ENCODE data around the gene C10orf67. TPM values are rescaled to one million over a fixed set of nuclear protein-coding genes. Genes with fewer than 3 reads are reported as not detected.

The C10orf67 gene
- not detected in 2 replicates for total RNA-seq (2014; rRNA removed; shearing (Covaris generic))
- 0.16 TPM in 2 replicates for polyA plus RNA-seq (2016; fragmentation: Nextera tagmentation; extraction: Ambion mirVana)
- long read RNA-seq, partial matches to known transcripts, result 0 of 1 reads
- long read RNA-seq, other reads (novel, unspliced or antisense), result 1 of 1 reads

- H3K27me3 ChIP-seq (ENCODE audit: insufficient read depth), result peaks cover 32% of the 10 kb centered on the region
- Mint-ChIP-seq H3K27me3 (ENCODE audit: insufficient read depth, low read depth, poor library complexity) (peaks cover 11% of the 10 kb centered on the region), H3K4me1 (peaks cover 8% of the 10 kb centered on the region; the same call in 2 of the 3 replicates), H3K9me3 (no peaks in the 10 kb centered on the region), H3K36me3 (ENCODE audit: low read depth) (no peaks in the 10 kb centered on the region), H3K4me3 (peak within 1 kb of the TSS; percentile 90), H3K27ac (no peak within 1 kb of the TSS)
- no peaks in the 10 kb centered on the region for H3K79me2 ChIP-seq (replicated peaks; ENCODE audit: insufficient read depth)
- no peaks in the 10 kb centered on the region for H4K20me1 ChIP-seq (replicated peaks; ENCODE audit: insufficient read depth)
- H3K4me2 ChIP-seq, result peak within 1 kb of the TSS; percentile 95
- no peak within 1 kb of the TSS for H3K27ac ChIP-seq (ENCODE audit: low read depth)
- DNase-seq (ENCODE audit: low spot score) (peak; percentile 80), ATAC-seq (peak; percentile 78)
- H3F3A ChIP-seq (replicated peaks; ENCODE audit: low read depth), result no peaks in the 10 kb centered on the region
- TF ChIP-seq EZH2 (IDR thresholded peaks at IDR 0.05; ENCODE audit: low read depth, unreplicated experiment) (no peak), NANOG (IDR thresholded peaks at IDR 0.05; ENCODE audit: borderline replicate concordance) (no peak), ZNF462 (CRISPR knock-in tag; IDR thresholded peaks at IDR 0.05) (no peak), EZH2phosphoT487 (IDR thresholded peaks at IDR 0.05; ENCODE audit: unreplicated experiment) (no peak), ZNF114 (CRISPR knock-in tag; IDR thresholded peaks at IDR 0.05) (no peak), ETS1 (IDR thresholded peaks at IDR 0.05) (no peak), CREB1 (CRISPR knock-in tag; IDR thresholded peaks at IDR 0.05; ENCODE audit: low read depth) (no peak), STAT1 (IDR thresholded peaks at IDR 0.05; ENCODE audit: unreplicated experiment) (no peak), POLR2AphosphoS5 (IDR thresholded peaks at IDR 0.05; ENCODE audit: low read depth) (no peak), CTCF (conservative IDR thresholded peaks at IDR 0.05; ENCODE audit: low read depth in 2 of 2) (no peak), ZNF331 (CRISPR knock-in tag; IDR thresholded peaks at IDR 0.05; ENCODE audit: low read depth) (no peak), REST (IDR thresholded peaks at IDR 0.05; ENCODE audit: unreplicated experiment) (no peak), JUNB (IDR thresholded peaks at IDR 0.05; ENCODE audit: unreplicated experiment) (no peak)
- H2AFZ ChIP-seq, result peak within 1 kb of the TSS; percentile 100
- H3K9me2 ChIP-seq (ENCODE audit: insufficient read depth), result no peaks in the 10 kb centered on the region
- peak within 1 kb of the TSS; percentile 94 for H3K4me3 ChIP-seq
- peaks cover 14% of the 10 kb centered on the region for H3K4me1 ChIP-seq (ENCODE audit: insufficient read depth)
- H3K36me3 ChIP-seq (ENCODE audit: insufficient read depth), result no peaks in the 10 kb centered on the region
Observed at GRCh38 chr10:23344241-23344841, at the start of gene C10orf67. TSS of gene C10orf67 (minus strand) at chr10:23344797. CDS start at chr10:23344774, 23 bp downstream.
